Skeletal muscle satellite cell (primary cell): ENCODE measurements around the gene UBE2V1.

ENCODE experiments used
- H3K27me3 ChIP-seq: 2 replicates; pipeline ENCODE4 v1.7.0; 2013; ENCODE audit warnings: low read length; ENCODE audit not compliant: control insufficient read depth, insufficient read depth
- H3K36me3 ChIP-seq: 2 replicates; pipeline ENCODE4 v1.7.0; 2013; ENCODE audit warnings: mild to moderate bottlenecking, control low read depth, low read length; ENCODE audit not compliant: insufficient read depth
- H3K4me1 ChIP-seq: 2 replicates; pipeline ENCODE4 v1.7.0; 2013; ENCODE audit warnings: low read length; ENCODE audit not compliant: control insufficient read depth, insufficient read depth
- H3K4me2 ChIP-seq: 2 replicates; pipeline ENCODE4 v1.7.0; 2013; ENCODE audit warnings: mild to moderate bottlenecking, low read length
- H3K4me3 ChIP-seq: 2 replicates; pipeline ENCODE4 v1.7.0; 2013; ENCODE audit warnings: low read length
- H3K9ac ChIP-seq: 2 replicates; pipeline ENCODE4 v1.7.0; 2013; ENCODE audit warnings: mild to moderate bottlenecking, low read depth, low read length, moderate library complexity
- H3K9me3 ChIP-seq: replicated peaks from 2 replicates; pipeline ENCODE4 v1.7.0; 2013; ENCODE audit warnings: mild to moderate bottlenecking, control low read depth, low read length

The UBE2V1 gene

GRCh38 chr20:50054626-50055511 is 58.1 kb downstream of the UBE2V1 start:
- H3K4me2 ChIP-seq, result peak overlapping the region; percentile 54
- no peak overlapping the region for H3K4me3 ChIP-seq
- H3K9ac ChIP-seq, result no peak overlapping the region
- H3K27me3 ChIP-seq, result peaks cover 14% of the 10 kb centered on the region
- H3K4me1 ChIP-seq, result peaks cover 13% of the 10 kb centered on the region
- H3K36me3 ChIP-seq, result no peaks in the 10 kb centered on the region
- H3K9me3 ChIP-seq, result no peaks in the 10 kb centered on the region

- H3K4me1 ChIP-seq, result peaks cover 13% of the 10 kb centered on the region
- no peak overlapping the region for H3K4me3 ChIP-seq
- no peaks in the 10 kb centered on the region for H3K36me3 ChIP-seq
- H3K4me2 ChIP-seq, result no peak overlapping the region
- no peaks in the 10 kb centered on the region for H3K9me3 ChIP-seq
- H3K9ac ChIP-seq, result no peak overlapping the region
- peaks cover 14% of the 10 kb centered on the region for H3K27me3 ChIP-seq
These were observed 58.8 kb downstream of the UBE2V1 start for GRCh38 chr20:50054231-50054547.

- no peak overlapping the region for H3K4me3 ChIP-seq
- no peaks in the 10 kb centered on the region for H3K9me3 ChIP-seq
- no peaks in the 10 kb centered on the region for H3K36me3 ChIP-seq
- H3K27me3 ChIP-seq, result peaks cover 14% of the 10 kb centered on the region
- no peak overlapping the region for H3K9ac ChIP-seq
- H3K4me1 ChIP-seq, result peaks cover 18% of the 10 kb centered on the region
- H3K4me2 ChIP-seq, result no peak overlapping the region
These were observed 59.4 kb downstream of the UBE2V1 start for GRCh38 chr20:50053362-50054230.

GRCh38 chr20:50052550-50053361 is 60.2 kb downstream of the UBE2V1 start:
- H3K9ac ChIP-seq, result no peak overlapping the region
- peaks cover 14% of the 10 kb centered on the region for H3K27me3 ChIP-seq
- H3K4me2 ChIP-seq, result no peak overlapping the region
- no peaks in the 10 kb centered on the region for H3K9me3 ChIP-seq
- H3K4me1 ChIP-seq, result peaks cover 26% of the 10 kb centered on the region
- H3K36me3 ChIP-seq, result no peaks in the 10 kb centered on the region
- H3K4me3 ChIP-seq, result no peak overlapping the region

- Histone ChIP-seq H3K9me3 (no peaks in the 10 kb centered on the region), H3K4me1 (peaks cover 34% of the 10 kb centered on the region), H3K36me3 (no peaks in the 10 kb centered on the region), H3K27me3 (peaks cover 14% of the 10 kb centered on the region), H3K9ac (no peak overlapping the region), H3K4me3 (no peak overlapping the region), H3K4me2 (no peak overlapping the region)
These were observed 62.2 kb downstream of the UBE2V1 start for GRCh38 chr20:50050660-50051308.

GRCh38 chr20:50050214-50050613 is 62.7 kb downstream of the UBE2V1 start:
- Histone ChIP-seq H3K4me2 (no peak overlapping the region), H3K27me3 (peaks cover 14% of the 10 kb centered on the region), H3K9me3 (no peaks in the 10 kb centered on the region), H3K36me3 (no peaks in the 10 kb centered on the region), H3K4me3 (no peak overlapping the region), H3K9ac (no peak overlapping the region), H3K4me1 (peaks cover 29% of the 10 kb centered on the region)

- Histone ChIP-seq H3K27me3 (peaks cover 11% of the 10 kb centered on the region), H3K4me1 (peaks cover 22% of the 10 kb centered on the region), H3K9ac (no peak overlapping the region), H3K4me2 (no peak overlapping the region), H3K4me3 (no peak overlapping the region), H3K9me3 (no peaks in the 10 kb centered on the region), H3K36me3 (no peaks in the 10 kb centered on the region)
These were observed 63.4 kb downstream of the UBE2V1 start for GRCh38 chr20:50049442-50050026.

- no peak overlapping the region for H3K4me3 ChIP-seq
- no peaks in the 10 kb centered on the region for H3K36me3 ChIP-seq
- no peaks in the 10 kb centered on the region for H3K9me3 ChIP-seq
- peak overlapping the region; percentile 53 for H3K4me2 ChIP-seq
- peaks cover 28% of the 10 kb centered on the region for H3K4me1 ChIP-seq
- peak overlapping the region; percentile 31 for H3K9ac ChIP-seq
- peaks cover 2% of the 10 kb centered on the region for H3K27me3 ChIP-seq
These were observed 64.4 kb downstream of the UBE2V1 start for GRCh38 chr20:50048420-50049166.

- Histone ChIP-seq H3K4me3 (no peak overlapping the region), H3K9ac (no peak overlapping the region), H3K4me2 (no peak overlapping the region), H3K9me3 (no peaks in the 10 kb centered on the region), H3K36me3 (no peaks in the 10 kb centered on the region), H3K27me3 (no peaks in the 10 kb centered on the region), H3K4me1 (peaks cover 28% of the 10 kb centered on the region)
These were observed 68.5 kb downstream of the UBE2V1 start for GRCh38 chr20:50044353-50044960.
